ENCODE data around the gene GLIS1.

DNA sequence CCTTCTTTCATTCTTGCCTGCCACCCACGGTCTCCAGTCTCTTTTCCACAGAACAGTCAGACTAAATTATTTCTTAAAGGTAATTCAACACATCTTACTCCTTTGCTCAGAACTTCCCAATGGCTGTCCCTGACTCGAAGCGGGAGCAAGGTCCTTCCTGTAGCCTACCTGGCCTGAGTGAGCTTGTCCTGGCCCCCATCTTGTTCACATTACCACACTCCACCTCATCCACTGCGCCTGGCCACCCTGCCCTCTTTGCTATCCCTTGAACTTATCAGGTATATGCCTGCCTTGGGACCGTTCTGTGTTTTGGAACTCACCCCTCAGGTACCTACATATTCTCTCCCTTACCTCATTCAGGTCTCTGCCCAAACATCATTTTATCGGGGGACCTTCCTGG lies 13.3 kb upstream of the GLIS1 start:
- TF ChIP-seq, protein P1, sequence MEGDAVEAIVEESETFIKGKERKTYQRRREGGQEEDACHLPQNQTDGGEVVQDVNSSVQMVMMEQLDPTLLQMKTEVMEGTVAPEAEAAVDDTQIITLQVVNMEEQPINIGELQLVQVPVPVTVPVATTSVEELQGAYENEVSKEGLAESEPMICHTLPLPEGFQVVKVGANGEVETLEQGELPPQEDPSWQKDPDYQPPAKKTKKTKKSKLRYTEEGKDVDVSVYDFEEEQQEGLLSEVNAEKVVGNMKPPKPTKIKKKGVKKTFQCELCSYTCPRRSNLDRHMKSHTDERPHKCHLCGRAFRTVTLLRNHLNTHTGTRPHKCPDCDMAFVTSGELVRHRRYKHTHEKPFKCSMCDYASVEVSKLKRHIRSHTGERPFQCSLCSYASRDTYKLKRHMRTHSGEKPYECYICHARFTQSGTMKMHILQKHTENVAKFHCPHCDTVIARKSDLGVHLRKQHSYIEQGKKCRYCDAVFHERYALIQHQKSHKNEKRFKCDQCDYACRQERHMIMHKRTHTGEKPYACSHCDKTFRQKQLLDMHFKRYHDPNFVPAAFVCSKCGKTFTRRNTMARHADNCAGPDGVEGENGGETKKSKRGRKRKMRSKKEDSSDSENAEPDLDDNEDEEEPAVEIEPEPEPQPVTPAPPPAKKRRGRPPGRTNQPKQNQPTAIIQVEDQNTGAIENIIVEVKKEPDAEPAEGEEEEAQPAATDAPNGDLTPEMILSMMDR (conservative IDR thresholded peaks at IDR 0.05) = no peak
- no peak for TF ChIP-seq ZFX (IDR thresholded peaks at IDR 0.05)
